ENCODE results near the gene GUCD1.

Gene GUCD1

GRCh38 chr22:24496234-24496633 is 58.7 kb downstream of the GUCD1 start:
- no peak for TF ChIP-seq TAF1 (IDR thresholded peaks at IDR 0.05; ENCODE audit: borderline replicate concordance, low read depth, low read length)
- no peak for TF ChIP-seq POLR2A (IDR thresholded peaks at IDR 0.05; ENCODE audit: low read depth, low read length)
- no peak for TF ChIP-seq POLR2AphosphoS5 (IDR thresholded peaks at IDR 0.05; ENCODE audit: low read depth, low read length)
- FAIRE-seq, result no peak
- DNase-seq (ENCODE audit: insufficient read length), result no peak

- TF ChIP-seq TAF1 (IDR thresholded peaks at IDR 0.05; ENCODE audit: borderline replicate concordance, low read depth, low read length) (no peak), POLR2A (IDR thresholded peaks at IDR 0.05; ENCODE audit: low read depth, low read length) (no peak), POLR2AphosphoS5 (IDR thresholded peaks at IDR 0.05; ENCODE audit: low read depth, low read length) (no peak)
- DNase-seq (ENCODE audit: insufficient read length), result no peak
- no peak for FAIRE-seq
Measured at GRCh38 chr22:24495365-24495675, 59.6 kb downstream of the GUCD1 start.

- TF ChIP-seq POLR2AphosphoS5 (IDR thresholded peaks at IDR 0.05; ENCODE audit: low read depth, low read length) (no peak), POLR2A (IDR thresholded peaks at IDR 0.05; ENCODE audit: low read depth, low read length) (no peak), TAF1 (IDR thresholded peaks at IDR 0.05; ENCODE audit: borderline replicate concordance, low read depth, low read length) (no peak)
- no peak for FAIRE-seq
- DNase-seq (ENCODE audit: insufficient read length), result no peak
Measured at GRCh38 chr22:24494528-24495364, 60.2 kb downstream of the GUCD1 start, which contains the start of gene UPB1. Gene UPB1 (plus strand): TSS chr22:24495332. CDS start chr22:24495404, 72 bp downstream.

GRCh38 chr22:24494167-24494527 is 60.8 kb downstream of the GUCD1 start:
- FAIRE-seq (no peak), DNase-seq (ENCODE audit: insufficient read length) (no peak)

GRCh38 chr22:24492391-24492790 is 62.5 kb downstream of the GUCD1 start:
- no peak for TF ChIP-seq POLR2AphosphoS5 (IDR thresholded peaks at IDR 0.05; ENCODE audit: low read depth, low read length)
- no peak for TF ChIP-seq POLR2A (IDR thresholded peaks at IDR 0.05; ENCODE audit: low read depth, low read length)
- no peak for TF ChIP-seq TAF1 (IDR thresholded peaks at IDR 0.05; ENCODE audit: borderline replicate concordance, low read depth, low read length)
- FAIRE-seq, result no peak
- DNase-seq (ENCODE audit: insufficient read length), result no peak

More at GRCh38 chr22:24494167-24494527, 60.8 kb downstream of the GUCD1 start:
- no peak for TF ChIP-seq POLR2AphosphoS5 (IDR thresholded peaks at IDR 0.05; ENCODE audit: low read depth, low read length)
- no peak for TF ChIP-seq TAF1 (IDR thresholded peaks at IDR 0.05; ENCODE audit: borderline replicate concordance, low read depth, low read length)
- no peak for TF ChIP-seq POLR2A (IDR thresholded peaks at IDR 0.05; ENCODE audit: low read depth, low read length)
